ENCODE measurements around the gene CIC. TPM values are rescaled to one million over a fixed set of nuclear protein-coding genes. Genes with fewer than 3 reads are reported as not detected.

Gene CIC
- total and polyA plus RNA-seq, 2 donors from 2014 or later: 18.8 to 90.9 TPM

DNA sequence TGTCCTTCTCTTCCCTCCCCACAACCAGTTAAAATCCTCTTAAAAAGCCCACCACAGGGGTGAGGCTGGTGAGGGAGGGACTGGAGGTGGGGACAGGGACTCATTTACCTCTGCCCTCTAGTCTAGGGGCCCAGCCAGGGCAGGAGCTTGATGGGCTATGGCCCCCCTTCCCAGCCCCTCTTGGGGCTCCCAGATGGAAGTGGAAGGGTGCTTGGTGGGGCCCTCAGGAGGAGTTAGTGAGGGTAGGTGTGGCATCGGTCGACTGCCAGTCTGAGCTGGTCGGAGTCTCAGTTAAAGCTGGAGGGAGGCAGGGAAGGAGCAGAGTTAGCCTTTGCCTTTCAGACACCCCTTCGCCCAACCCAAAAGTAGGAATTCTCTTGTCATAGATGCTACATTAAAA lies 38.5 kb upstream of the CIC start:
- FAIRE-seq: no peak
- H3K36me3 ChIP-seq (ENCODE audit: control insufficient read depth in 2 of 3, insufficient read depth in 3 of 3, low read length in 3 of 3): peaks cover 0 to 47% (median 37%) of the 10 kb centered on the region in 3 donors

GRCh38 chr19:42232435-42232834 lies 36.6 kb upstream of the CIC start:
- Histone ChIP-seq H3K9me3 (ENCODE audit: control insufficient read depth in 2 of 3, insufficient read depth in 1 of 3, low read length in 3 of 3) (no peaks in the 10 kb centered on the region), H3K27me3 (ENCODE audit: control insufficient read depth, insufficient read depth, low read length) (no peaks in the 10 kb centered on the region), H3K4me1 (ENCODE audit: control insufficient read depth in 2 of 3, insufficient read depth in 2 of 3, low read depth in 1 of 3, low read length in 3 of 3) (peaks cover 0 to 5% (median 0%) of the 10 kb centered on the region in 3 donors), H3K27ac (ENCODE audit: low read depth in 2 of 2, low read length in 2 of 2) (no peak overlapping the region), H3K9ac (ENCODE audit: low read length in 3 of 3) (no peak overlapping the region), H3K4me3 (ENCODE audit: low read length in 3 of 3) (no peak overlapping the region), H3K36me3 (ENCODE audit: control insufficient read depth in 2 of 3, insufficient read depth in 3 of 3, low read length in 3 of 3) (peaks cover 0 to 38% (median 32%) of the 10 kb centered on the region in 3 donors)
- intact Hi-C loops (cut with DNase I): no loop called here
- FAIRE-seq (no peak), DNase-seq (no peak)
- TF ChIP-seq, protein P1, sequence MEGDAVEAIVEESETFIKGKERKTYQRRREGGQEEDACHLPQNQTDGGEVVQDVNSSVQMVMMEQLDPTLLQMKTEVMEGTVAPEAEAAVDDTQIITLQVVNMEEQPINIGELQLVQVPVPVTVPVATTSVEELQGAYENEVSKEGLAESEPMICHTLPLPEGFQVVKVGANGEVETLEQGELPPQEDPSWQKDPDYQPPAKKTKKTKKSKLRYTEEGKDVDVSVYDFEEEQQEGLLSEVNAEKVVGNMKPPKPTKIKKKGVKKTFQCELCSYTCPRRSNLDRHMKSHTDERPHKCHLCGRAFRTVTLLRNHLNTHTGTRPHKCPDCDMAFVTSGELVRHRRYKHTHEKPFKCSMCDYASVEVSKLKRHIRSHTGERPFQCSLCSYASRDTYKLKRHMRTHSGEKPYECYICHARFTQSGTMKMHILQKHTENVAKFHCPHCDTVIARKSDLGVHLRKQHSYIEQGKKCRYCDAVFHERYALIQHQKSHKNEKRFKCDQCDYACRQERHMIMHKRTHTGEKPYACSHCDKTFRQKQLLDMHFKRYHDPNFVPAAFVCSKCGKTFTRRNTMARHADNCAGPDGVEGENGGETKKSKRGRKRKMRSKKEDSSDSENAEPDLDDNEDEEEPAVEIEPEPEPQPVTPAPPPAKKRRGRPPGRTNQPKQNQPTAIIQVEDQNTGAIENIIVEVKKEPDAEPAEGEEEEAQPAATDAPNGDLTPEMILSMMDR (IDR thresholded peaks at IDR 0.05; ENCODE audit: borderline replicate concordance, extremely low read depth, insufficient read depth): no peak

More for the DNA sequence above, 38.5 kb upstream of the CIC start:
- TF ChIP-seq, protein P1 (IDR thresholded peaks at IDR 0.05; ENCODE audit: borderline replicate concordance, extremely low read depth, insufficient read depth): no peak
- intact Hi-C loops (cut with DNase I): no loop called here
- Histone ChIP-seq H3K4me1 (ENCODE audit: control insufficient read depth in 2 of 3, insufficient read depth in 2 of 3, low read depth in 1 of 3, low read length in 3 of 3) (peaks cover 0 to 5% (median 0%) of the 10 kb centered on the region in 3 donors), H3K9me3 (ENCODE audit: control insufficient read depth in 2 of 3, insufficient read depth in 1 of 3, low read length in 3 of 3) (no peaks in the 10 kb centered on the region), H3K27me3 (ENCODE audit: control insufficient read depth, insufficient read depth, low read length) (no peaks in the 10 kb centered on the region), H3K27ac (ENCODE audit: low read depth in 2 of 2, low read length in 2 of 2) (no peak overlapping the region), H3K4me3 (ENCODE audit: low read length in 3 of 3) (no peak overlapping the region), H3K9ac (ENCODE audit: low read length in 3 of 3) (no peak overlapping the region)
- no peak for DNase-seq

GRCh38 chr19:42233106-42233505 lies 35.9 kb upstream of the CIC start:
- H3K27me3 ChIP-seq (ENCODE audit: control insufficient read depth, insufficient read depth, low read length): no peaks in the 10 kb centered on the region
- no peak for FAIRE-seq
- H3K4me1 ChIP-seq (ENCODE audit: control insufficient read depth in 2 of 3, insufficient read depth in 2 of 3, low read depth in 1 of 3, low read length in 3 of 3): peaks cover 0 to 5% (median 0%) of the 10 kb centered on the region in 3 donors
- DNase-seq: no peak
- H3K9ac ChIP-seq (ENCODE audit: low read length in 3 of 3): peak overlapping the region in 1 of 3 donors; percentile 3
- intact Hi-C loops (cut with DNase I): no loop called here
- peak overlapping the region; percentile 32 to 40 for H3K27ac ChIP-seq (ENCODE audit: low read depth in 2 of 2, low read length in 2 of 2)
- TF ChIP-seq, protein P1 (IDR thresholded peaks at IDR 0.05; ENCODE audit: borderline replicate concordance, extremely low read depth, insufficient read depth): no peak
- no peak overlapping the region for H3K4me3 ChIP-seq (ENCODE audit: low read length in 3 of 3)
- peaks cover 0 to 38% (median 32%) of the 10 kb centered on the region in 3 donors for H3K36me3 ChIP-seq (ENCODE audit: control insufficient read depth in 2 of 3, insufficient read depth in 3 of 3, low read length in 3 of 3)
- no peaks in the 10 kb centered on the region for H3K9me3 ChIP-seq (ENCODE audit: control insufficient read depth in 2 of 3, insufficient read depth in 1 of 3, low read length in 3 of 3)

All from kidney (tissue), 14 donors.